ENCODE data around the gene ACTG1.

ACTG1 gene

DNA sequence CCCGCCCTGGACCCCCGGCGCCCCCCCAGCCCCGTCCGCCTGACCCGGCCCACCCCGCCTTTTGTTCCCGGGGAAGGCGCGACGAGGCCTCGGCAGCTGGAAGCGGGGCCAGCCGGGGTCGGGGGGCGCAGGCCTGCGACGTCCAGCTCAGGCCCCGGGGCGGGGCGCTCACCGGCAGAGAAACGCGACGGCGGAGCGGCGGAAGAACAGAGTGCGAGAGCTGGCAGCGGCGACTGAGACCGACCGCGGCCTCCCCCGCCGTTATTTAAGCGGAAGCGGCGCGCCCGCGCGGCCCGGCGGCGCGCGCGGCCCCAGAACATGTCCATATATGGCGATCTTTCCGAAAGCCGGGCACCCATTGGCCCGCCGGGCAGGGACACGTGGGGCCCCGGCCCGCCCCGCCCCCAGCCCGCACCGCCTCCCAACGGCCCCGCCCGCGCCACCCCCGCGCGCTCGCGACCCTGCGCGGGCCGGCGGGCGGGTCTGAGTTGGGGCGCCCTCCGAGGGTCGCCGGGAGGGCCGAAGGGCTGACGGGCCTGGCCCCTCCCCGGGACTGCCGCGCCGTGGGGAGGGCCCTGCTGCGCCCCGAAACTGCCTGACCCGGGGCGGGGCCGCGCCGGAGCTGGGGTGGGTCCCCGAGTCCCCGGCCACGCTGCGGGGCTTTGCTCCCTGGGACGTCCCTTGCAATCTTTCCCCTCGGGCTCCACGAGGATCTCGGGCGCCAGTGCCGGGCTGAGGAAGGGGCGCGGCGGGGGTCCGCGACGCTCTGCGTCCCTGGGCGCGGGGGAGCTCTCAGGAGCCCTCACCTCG lies at the start of gene ACTG1:
Gene ACTG1 (minus strand): TSS at position 238 of the 810 bp plus-strand sequence. CDS start 445 bp downstream, outside the sequence.
- DNase-seq (ENCODE audit: low read depth) = peak; percentile 80

DNA sequence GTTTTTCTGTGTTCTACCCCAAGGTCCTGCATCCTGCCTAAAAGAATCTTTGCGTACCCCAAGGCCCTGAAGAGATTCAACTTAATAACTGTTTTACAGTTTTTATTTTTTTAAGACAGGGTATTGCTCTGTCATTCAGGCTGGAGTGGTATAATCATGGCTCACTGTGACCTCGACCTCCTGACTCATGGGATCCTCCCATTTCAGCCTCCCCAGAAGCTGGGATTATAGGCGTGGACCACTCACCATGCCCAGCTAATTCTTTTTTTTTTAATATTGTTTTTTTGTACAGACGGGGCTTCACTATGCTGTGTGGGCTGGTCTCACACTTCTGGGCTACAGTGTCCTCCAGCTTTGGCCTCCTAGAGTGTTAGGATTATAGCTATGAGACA lies 48.9 kb upstream of the ACTG1 start:
- no peak for DNase-seq (ENCODE audit: low read depth)

DNA sequence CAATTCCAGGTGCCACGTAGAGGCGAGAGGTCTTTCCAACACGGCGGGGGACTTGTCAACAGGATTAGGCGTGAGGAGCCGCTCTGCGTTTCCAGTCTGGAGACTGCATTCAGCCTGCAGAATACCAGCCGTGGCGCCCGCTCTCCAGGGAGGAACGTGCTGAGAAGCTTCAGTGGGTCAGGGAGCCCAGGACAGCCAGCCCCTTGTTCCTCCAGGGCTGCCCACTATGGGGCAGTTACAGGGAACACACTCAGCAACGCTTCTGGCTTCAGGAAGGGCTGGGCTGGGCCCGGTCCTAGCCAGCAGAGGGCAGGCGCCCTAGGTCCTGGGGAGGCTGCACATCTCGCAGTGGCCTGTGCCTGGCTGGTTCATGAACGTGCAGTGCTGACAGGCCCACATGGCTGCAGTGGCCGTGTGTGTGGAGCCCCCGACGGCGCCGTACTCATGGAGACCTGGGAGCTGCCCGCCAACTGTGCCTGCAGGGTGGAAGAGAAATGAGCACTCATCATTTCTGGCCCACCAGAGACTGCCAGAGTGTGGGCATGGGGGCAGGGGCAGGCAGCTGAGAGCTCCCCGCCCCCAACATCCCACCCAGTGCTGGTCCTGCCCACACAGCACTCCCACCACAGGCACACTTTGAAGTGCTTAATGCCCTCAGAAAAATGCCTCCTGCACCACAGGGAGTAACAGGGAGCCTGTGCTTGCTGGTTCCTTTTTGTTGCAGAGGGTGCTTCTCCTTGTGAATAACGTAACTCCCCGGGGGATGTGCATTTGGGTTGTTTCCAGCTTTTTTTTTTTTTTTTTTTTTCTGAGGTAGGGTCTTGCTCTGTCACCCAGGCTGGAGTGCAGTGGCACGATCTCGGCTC lies 46.6 kb upstream of the ACTG1 start:
- no peak for DNase-seq (ENCODE audit: low read depth)

DNA sequence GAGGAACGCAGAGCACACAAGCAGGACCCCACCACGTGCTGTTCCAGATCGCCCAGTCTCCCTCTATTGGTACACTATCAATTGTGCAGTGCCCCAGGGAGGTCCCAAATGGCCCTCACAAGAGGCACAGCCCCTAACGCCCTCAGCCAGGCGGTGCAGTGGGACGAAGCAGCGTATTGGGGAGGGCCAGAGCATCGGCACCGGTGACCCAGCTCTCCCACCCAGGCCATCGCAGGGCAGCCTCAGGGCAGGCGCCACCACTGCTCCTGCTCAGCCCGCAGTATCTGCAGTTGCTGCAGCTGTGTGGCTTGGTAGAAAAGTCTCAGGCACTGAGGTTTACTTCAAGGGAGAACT lies 45.5 kb upstream of the ACTG1 start:
- no peak for DNase-seq (ENCODE audit: low read depth)

DNA sequence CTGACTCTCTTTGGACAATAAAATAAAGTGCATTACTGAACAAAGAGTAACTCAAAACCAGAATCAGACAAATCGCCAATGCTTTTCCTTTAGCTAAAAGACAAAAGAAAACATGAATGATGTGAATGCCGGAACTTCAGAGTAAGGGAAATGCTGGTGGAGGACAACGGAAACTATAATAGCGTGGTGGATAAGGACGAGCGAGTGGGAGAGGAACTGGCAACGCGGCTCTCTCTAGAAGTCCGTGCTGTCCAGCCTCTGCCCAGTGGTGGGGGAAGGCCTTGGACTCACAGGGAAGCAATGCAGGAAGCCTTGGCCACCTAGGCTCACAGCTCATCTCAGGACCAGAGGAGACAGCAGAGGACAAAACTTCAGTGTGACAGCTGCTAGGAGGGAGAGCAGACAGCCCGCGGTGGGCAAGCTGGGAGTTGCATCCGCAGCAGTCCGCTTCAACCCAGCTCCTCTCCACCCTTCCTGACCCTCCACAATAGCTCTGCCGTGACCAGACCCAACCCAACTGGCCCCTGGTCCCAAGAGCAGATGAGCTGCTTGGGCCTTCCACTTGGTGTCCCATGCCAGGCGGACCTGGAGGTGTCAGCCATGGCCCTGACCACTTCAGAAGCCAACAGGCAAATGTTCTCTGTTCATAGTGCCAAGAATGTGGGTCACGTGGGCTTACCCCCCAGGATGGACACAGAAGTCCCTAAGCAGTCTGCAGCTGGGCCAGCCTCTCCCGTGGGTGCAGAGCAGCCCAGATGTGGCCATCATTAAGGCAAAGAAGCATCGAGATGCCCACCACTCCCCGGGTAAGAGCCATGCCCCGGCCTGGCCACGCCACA lies 44.9 kb upstream of the ACTG1 start:
- no peak for DNase-seq (ENCODE audit: low read depth)

DNA sequence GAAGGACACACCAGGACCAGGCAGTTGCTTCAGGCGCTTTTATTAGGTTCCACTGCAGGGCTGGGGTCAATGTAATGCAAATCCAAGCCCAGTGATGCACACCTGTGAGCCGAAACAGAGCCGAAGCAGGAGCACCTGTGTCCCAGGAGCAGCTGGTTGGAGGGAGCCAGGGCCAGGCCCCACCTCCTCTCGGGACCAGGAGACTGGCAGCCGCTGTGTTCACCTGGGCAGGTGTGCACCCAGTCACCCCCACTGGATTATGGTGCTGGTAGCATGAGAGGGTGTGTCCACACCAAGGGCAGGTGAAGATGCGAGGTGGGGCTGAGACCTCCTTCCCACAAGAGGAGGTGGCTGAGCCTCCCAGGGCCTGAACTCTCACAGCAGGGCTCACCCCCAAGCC lies 44.3 kb upstream of the ACTG1 start:
- no peak for DNase-seq (ENCODE audit: low read depth)

DNA sequence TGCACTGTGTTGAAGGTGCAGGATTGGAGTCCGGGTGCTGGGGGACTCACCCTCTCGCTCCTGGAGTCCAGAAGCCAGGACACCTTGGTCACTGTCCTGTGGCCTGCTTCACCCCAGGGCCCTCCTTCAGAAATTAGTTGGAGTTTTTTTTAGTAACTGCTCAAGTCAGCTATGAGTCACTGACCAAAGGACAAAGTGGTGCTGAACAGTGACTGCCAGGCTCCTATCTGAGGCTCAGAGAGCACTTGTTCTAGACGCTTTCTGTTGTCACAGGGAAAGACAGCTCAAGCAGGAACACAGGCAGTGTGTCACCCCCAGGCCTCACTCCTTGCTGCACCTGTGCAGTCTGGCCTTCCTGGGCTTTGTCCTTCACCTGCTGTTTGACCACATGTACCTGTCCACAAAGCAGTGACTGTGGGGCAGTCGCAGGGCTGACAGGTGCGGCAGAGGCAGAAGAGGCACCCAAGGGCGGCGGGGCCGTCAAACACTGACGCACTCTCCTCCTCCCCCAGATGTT lies 43.6 kb upstream of the ACTG1 start:
- DNase-seq (ENCODE audit: low read depth) = no peak

DNA sequence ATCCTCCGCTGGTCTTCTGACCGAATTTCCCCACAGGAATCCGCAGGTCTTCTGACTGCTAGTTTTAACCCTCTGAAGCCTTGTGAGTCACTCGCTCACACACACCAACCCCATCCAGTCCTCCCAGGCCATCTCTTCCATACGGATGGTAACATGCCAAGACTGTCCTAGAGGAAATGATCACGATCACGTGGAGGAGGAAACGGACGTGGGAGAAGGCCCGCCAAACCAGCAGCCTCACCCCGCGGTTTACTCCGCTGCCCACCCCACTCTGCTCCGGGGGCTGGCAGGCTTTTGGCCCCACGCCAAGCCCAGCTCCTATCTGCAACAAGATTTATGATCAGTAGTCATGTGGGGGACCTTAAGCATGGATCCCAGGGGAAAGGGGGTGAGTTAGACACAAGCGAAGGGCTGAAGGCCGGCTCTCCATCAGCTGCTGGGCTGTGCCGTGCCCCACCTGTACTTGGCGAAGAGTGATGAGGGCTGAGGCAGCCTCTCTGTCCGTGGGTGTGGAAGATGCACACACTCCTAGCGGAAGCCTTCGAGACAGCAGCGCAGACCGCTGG lies 41.1 kb upstream of the ACTG1 start:
- DNase-seq (ENCODE audit: low read depth) = no peak

DNA sequence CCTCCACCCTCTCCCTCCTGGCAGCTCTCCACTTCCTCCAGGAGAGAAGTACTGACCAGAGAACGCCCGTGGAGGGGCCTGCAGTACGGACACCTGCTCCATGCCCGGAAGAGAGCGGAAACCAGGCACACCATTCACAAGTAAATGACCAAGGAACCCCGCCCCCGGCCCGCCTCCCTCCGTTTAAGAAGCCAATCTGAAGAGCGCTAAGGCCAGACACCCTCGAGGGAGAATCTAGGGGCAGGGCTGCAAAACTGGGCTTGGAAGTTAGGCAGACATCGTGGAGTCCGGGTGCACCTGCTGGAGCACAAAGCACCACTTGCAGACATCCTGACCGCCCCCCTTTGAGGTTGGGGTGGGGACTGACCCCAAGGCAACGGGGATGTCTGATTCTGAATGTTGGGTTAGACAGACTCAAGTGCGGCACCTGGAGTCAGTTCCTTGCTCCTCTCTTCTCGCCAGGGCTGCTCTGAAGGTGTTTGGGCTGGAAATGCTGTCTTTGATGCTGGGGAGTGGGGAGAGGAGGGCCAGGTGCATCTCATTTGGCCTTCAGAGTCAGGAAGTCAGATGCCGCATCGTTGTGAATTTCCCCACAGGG lies 40.5 kb upstream of the ACTG1 start:
- DNase-seq (ENCODE audit: low read depth) = peak; percentile 47

DNA sequence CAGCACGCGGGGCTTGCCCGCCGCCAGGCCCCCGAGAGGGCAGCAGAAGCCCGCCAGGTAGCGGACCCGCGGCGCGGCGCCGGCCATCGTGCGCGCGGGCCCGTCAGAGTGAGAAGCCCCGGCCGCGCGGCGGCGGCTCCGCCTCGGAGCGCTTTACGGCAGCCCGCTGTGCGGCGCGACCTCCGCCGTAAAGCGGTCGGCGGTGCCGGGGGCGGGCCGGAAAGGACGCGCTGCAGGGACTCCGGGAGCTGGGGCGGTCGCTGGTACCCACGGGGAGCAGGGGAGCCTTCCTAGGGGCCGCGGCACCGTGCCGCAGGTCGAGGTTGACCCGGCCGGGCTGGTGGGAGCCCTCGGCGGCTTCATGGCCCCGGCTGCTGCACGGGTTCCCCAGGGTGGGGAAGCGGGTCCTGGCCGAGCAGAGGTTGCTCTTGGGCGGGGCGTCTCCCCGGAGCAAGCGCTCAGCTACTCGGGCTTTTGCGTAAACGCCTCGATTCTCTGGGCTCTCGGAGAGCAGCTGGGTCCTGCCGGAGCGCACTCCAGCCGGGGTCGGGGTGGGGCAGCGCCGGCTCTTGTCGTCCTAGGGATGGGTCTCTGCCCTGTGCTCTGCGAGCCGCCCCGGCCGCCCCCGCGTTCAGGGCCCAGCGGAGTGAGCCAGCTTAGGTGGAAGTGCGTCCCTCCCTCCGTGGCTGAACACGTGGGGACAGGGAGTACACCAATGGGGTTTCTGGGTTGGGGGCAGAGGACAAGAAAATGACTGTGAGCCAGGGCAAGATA lies 39.8 kb upstream of the ACTG1 start, which contains the start of gene FAAP100:
Gene FAAP100 (minus strand): TSS at position 110 of the 774 bp plus-strand sequence. CDS start 23 bp downstream, at position 87.
- DNase-seq (ENCODE audit: low read depth) = peak; percentile 52

DNA sequence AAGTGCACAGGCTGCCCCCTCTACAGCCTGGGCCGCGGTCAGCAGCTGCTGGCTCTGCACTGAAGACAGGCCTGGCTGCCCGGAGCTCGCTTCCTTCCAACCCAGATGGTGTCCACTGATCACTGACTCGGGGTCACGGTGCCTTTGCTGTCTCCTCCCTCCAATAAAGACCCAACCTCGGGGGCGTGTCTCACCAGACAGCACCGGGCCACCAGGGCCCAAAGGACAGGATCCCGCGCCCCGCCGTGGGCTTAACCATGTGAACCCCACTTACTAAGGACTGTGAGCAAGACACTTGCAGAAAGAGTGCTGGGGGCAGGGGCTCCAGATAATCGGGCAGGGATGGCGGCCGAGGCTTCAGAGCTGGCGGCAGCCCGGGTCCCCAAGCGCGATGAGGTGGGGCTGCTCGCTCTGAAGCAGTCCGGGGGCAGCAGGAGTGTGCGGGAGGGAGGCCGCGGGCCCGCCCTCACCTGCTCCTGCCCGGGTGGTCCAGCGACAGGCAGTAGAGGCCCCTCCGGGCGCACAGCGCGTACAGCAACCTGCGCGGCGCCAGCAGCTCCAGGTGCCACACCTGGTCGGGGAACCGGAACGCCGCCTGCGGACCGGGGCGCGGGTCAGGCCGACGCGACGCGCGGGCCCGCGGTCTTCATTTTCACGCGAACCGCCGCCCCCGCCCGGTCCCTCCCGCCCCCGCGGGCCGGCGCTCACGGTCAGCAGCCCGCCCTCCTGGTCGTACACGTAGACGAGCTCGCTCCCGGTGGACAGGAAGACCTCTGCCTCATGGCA lies 39.1 kb upstream of the ACTG1 start:
- DNase-seq (ENCODE audit: low read depth) = no peak

DNA sequence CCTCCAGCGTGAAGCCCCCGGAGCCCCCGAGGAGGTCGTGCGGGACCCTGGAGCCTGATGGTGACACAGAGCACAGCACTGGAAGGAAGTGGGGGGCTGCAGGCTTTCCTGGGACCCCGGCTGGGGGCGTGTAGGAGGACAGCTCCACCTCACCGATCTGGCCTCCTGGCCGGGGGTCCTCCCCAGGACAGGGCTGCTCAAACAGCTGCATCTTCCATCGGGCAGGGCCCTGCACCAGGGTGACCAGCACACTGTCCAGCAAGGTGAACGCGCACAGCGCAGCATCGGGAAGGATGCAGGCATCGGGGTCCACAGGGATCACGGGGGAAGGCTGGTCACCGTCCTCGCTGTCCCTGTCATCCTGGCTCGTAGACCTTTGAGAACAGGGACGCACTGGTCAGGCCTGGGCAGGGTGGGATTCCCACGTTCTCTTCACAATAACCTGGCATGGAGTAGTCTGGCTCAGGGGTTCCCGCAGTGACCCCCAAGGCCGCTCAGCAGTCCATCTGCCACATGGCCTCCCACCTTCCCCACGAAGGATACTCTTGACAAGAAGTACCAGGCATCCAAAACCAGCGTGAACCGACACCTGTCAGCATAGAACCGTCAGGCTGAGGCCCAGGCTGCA lies 38.3 kb upstream of the ACTG1 start:
- DNase-seq (ENCODE audit: low read depth) = no peak

DNA sequence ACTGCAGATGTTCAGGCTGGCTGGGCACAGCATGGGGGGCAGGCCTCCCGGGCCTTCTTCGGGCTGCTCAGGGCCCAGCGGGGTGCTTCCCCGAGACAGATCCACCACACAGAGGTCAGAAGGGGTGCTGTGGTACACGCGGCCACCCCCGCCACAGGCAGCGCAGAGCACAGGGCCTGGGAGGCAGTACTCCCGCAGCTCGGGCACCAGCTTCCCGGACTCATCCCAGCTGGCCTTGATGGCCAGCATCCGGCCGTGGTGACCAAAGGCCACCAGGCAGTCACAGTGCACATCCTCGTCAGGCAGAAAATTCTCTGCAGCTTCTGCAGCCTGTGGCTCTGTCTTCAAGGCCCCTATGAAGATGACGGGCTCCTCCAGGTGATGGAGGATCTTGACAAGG lies 37.7 kb upstream of the ACTG1 start:
- DNase-seq (ENCODE audit: low read depth) = no peak

DNA sequence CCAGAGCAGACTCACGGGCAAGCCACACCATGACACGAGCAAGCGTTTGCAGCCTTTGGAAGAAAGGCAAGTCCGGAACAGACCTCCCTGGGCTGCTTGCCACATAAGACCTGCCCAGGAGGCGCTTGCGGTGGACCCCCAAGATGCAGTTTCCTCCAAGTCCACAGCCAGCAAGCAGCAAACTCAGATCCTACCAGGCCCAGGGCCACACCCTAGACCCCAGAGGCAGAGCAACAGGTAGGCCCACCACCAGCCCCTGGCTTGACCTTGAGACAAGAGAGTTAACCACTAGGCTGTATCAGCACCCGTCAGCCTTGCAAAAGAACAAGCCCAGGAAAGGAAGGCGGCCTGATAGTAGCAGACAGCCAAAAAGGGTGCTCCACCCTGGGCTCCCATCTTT lies 37.2 kb upstream of the ACTG1 start:
- no peak for DNase-seq (ENCODE audit: low read depth)

DNA sequence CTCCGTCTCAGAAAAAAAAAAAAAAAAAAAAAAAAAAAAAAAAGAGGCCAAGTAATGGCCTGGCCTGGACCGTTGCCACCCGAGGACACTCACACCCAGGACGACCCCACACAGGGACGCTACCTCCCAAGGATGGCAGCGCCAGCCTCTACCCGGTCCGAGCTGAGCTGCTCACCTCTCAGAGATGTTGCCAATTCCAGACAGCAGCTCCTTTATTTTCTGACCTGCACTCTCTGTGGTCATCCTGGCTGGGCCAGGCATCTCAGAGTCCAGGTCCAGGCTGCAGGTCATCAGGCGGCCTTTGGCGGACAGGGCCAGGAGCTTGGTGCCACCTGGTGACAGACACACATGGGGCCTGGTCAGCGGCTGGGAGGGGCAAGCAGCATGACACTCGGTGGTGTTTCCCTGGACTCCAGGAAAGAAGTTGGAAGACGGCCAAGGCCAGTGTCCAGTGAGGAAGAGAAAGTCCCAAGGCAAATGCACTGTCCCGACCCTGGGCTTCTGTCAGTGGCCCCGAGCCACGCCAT lies 36.5 kb upstream of the ACTG1 start:
- no peak for DNase-seq (ENCODE audit: low read depth)

DNA sequence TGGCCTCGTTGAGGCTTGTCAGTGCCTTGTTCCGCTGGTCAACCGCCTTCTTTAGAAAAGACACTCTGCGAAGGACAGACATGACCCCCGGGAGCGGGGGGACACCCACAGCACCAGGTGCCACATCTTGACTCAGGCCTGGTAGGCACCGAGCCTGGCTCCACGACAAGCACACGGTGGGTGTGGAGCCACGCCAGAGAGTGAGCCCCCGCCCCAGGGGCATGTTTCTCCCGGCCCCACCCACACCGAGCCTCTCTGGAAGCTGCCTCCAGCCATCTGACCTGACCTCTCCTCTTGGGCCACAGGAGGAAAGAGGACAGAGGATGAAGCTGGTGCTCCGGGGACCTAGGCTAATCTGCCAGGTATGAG lies 35.0 kb upstream of the ACTG1 start:
- no peak for DNase-seq (ENCODE audit: low read depth)

DNA sequence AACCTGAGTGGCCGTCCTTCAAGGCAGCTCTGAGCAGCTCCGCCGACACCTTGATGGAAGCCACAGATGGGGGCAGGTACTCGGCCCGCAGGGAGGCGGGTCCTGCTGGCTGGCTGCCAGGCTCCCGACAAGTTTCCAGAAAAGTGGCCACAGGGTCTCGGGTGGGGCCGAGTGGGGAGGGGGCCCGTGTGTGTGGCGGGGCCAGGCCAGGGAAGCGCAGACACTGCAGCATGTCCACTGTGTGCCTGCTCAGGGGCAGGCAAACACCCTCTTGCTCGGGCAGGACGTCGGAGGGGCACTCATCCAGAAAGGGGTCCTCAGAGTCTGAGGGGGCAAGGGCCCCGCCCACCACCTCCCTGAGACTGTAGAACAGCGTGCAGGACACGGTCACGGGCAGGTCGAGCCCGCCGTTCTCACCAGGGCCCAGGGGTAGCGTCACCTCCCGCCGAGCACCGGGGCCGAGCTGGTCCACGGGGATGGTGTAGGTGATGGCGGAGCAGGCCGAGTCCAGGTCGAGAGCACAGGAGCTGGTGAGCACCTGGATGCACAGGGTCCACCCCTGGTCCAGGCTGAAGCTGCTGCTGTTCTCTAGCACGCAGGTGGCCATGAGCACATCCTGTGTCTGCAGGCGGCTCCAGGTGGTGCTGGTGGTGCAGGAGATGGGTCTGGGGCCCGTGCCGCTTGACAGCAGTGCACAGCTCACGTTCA lies 34.5 kb upstream of the ACTG1 start:
- DNase-seq (ENCODE audit: low read depth) = no peak
